SK-N-MC (cell line): Measurements from ENCODE around the gene TXNIP.

ENCODE experiments used
- EZH2 ChIP-seq: fragments of 200-600 bp; sonication (generic); IDR thresholded peaks from one replicate; pipeline ENCODE4 v1.6.1; 2017; ENCODE audit warnings: antibody characterized with exemption
- POLR2AphosphoS5 ChIP-seq: IDR thresholded peaks from 2 replicates; pipeline ENCODE4 v1.6.1; 2012; ENCODE audit warnings: mild to moderate bottlenecking, low read depth, low read length, borderline replicate concordance

DNA sequence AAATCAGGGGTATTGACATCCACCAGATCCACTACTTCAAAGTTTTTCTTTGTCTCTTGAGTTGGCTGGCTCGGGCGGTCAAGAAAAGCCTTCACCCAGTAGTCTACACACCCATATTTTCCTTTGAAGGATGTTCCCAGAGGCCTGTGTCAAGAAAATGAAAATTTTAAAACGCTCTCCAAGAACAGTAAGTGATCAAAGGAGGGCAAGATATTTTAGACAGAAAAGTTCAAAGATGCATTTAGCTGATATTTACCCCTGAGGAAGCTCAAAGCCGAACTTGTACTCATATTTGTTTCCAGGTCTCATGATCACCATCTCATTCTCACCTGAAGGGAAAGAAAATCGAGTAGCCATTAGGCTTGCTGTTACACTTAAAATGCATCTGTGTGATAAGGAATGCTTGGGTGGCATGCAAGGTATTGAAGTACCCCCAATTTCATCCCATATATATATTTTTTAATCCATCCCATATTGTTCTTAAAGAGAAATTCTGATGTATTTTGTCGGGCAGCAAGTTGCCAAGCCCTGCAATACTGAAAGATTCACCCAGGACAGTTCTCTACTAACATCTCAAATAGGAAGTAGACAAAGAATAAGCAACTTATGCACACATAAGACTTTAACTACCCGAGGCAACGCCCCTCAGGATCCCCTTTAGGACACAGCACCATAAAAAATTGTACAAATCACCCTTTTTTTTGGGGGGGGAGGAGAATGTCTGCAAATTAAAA is 1.1 kb downstream of the TXNIP start:
- no peak for TF ChIP-seq EZH2
- no peak for TF ChIP-seq POLR2AphosphoS5
